Peyer's patch (tissue), 4 donors: ENCODE results near the gene CRK.

Experiments used
- CTCF ChIP-seq, 6 experiments: fragments of 450-650 bp in 4 of 6; fragments of 200-600 bp in 2 of 6; sonication (generic) in 1 of 6; IDR thresholded peaks; one replicate each; pipeline ENCODE4 v1.5.1; 2017 to 2019; ENCODE audit warnings: antibody characterized with exemption in 6 of 6, mild to moderate bottlenecking in 3 of 6, moderate library complexity in 1 of 6
- POLR2A ChIP-seq, 2 donors: fragments of 450-650 bp; IDR thresholded peaks; one replicate each; pipeline ENCODE4 v1.5.1; 2017; ENCODE audit warnings: antibody characterized with exemption in 2 of 2, mild to moderate bottlenecking in 2 of 2, moderate library complexity in 2 of 2

GRCh38 chr17:1373707-1374237, 82.3 kb downstream of the CRK start:
- no peak for TF ChIP-seq CTCF (IDR thresholded peaks at IDR 0.05)
- no peak for TF ChIP-seq POLR2A (IDR thresholded peaks at IDR 0.05)
